ENCODE results near the gene EEA1. TPM values are rescaled to one million over a fixed set of nuclear protein-coding genes. Genes with fewer than 3 reads are reported as not detected.
"Not testable (repeated sequence)": the region's sequence is repeated elsewhere in the genome, so short reads cannot be mapped to it uniquely, and the experiment has no call there.

The EEA1 gene
- total and polyA plus RNA-seq, 10 donors: 2.3 to 31.2 (median 20.8) TPM

- intact Hi-C loops (cut with DNase I; ENCODE audit: low total_unique reads): no loop called here
- Histone ChIP-seq H3K4me1 (no peaks in the 10 kb centered on the region), H3K27ac (no peak overlapping the region), H3K36me3 (peaks cover 0 to 89% (median 34%) of the 10 kb centered on the region in 6 donors), H3K4me3 (no peak overlapping the region), H3K27me3 (replicated peaks in 1 of 7) (no peaks in the 10 kb centered on the region), H3K9me3 (peaks cover 0 to 11% (median 5%) of the 10 kb centered on the region in 8 donors)
- WGBS, 5 donors: 86 to 100% (median 98%) methylated on average over 1 of the region's 1 CpG
- no peak for DNase-seq
- TF ChIP-seq POLR2AphosphoS5 (IDR thresholded peaks at IDR 0.05): no peak
- TF ChIP-seq, protein P1, sequence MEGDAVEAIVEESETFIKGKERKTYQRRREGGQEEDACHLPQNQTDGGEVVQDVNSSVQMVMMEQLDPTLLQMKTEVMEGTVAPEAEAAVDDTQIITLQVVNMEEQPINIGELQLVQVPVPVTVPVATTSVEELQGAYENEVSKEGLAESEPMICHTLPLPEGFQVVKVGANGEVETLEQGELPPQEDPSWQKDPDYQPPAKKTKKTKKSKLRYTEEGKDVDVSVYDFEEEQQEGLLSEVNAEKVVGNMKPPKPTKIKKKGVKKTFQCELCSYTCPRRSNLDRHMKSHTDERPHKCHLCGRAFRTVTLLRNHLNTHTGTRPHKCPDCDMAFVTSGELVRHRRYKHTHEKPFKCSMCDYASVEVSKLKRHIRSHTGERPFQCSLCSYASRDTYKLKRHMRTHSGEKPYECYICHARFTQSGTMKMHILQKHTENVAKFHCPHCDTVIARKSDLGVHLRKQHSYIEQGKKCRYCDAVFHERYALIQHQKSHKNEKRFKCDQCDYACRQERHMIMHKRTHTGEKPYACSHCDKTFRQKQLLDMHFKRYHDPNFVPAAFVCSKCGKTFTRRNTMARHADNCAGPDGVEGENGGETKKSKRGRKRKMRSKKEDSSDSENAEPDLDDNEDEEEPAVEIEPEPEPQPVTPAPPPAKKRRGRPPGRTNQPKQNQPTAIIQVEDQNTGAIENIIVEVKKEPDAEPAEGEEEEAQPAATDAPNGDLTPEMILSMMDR (IDR thresholded peaks at IDR 0.05 in 8 of 11, conservative IDR thresholded peaks at IDR 0.05 in 3 of 11): no peak
- no peak for TF ChIP-seq POLR2A (IDR thresholded peaks at IDR 0.05)
Observed at GRCh38 chr12:92803903-92804302, 125.2 kb downstream of the EEA1 start.

GRCh38 chr12:92802906-92803305, 126.2 kb downstream of the EEA1 start:
- H3K27ac ChIP-seq: no peak overlapping the region
- TF ChIP-seq POLR2A (IDR thresholded peaks at IDR 0.05): no peak
- TF ChIP-seq POLR2AphosphoS5 (IDR thresholded peaks at IDR 0.05): no peak
- intact Hi-C loops (cut with DNase I; ENCODE audit: low total_unique reads): no loop called here
- 91 to 97% (median 92%) methylated on average over 3 of the region's 3 CpGs for WGBS, 5 donors
- H3K27me3 ChIP-seq (replicated peaks in 1 of 7): no peaks in the 10 kb centered on the region
- no peak for DNase-seq
- H3K36me3 ChIP-seq: peaks cover 0 to 89% (median 33%) of the 10 kb centered on the region in 6 donors
- no peaks in the 10 kb centered on the region for H3K4me1 ChIP-seq
- H3K9me3 ChIP-seq: peaks cover 0 to 11% (median 5%) of the 10 kb centered on the region in 8 donors
- no peak overlapping the region for H3K4me3 ChIP-seq

GRCh38 chr12:92796650-92797049, 132.4 kb downstream of the EEA1 start:
- Histone ChIP-seq H3K27me3 (replicated peaks in 1 of 7) (no peaks in the 10 kb centered on the region), H3K36me3 (peaks cover 0 to 79% (median 27%) of the 10 kb centered on the region in 6 donors)

GRCh38 chr12:92794814-92795213, 134.3 kb downstream of the EEA1 start:
- Histone ChIP-seq H3K27ac (no peak overlapping the region), H3K4me1 (no peaks in the 10 kb centered on the region), H3K9me3 (peaks cover 0 to 30% (median 17%) of the 10 kb centered on the region in 8 donors), H3K36me3 (peaks cover 0 to 78% (median 16%) of the 10 kb centered on the region in 6 donors), H3K27me3 (replicated peaks in 1 of 7) (no peaks in the 10 kb centered on the region), H3K4me3 (no peak overlapping the region)
- no peak for DNase-seq
- intact Hi-C loops (cut with DNase I; ENCODE audit: low total_unique reads): no loop called here
- TF ChIP-seq, protein P1 (IDR thresholded peaks at IDR 0.05 in 8 of 11, conservative IDR thresholded peaks at IDR 0.05 in 3 of 11): no peak
- no peak for TF ChIP-seq POLR2AphosphoS5 (IDR thresholded peaks at IDR 0.05)
- no peak for TF ChIP-seq POLR2A (IDR thresholded peaks at IDR 0.05)

More at GRCh38 chr12:92796650-92797049, 132.4 kb downstream of the EEA1 start:
- no peak for TF ChIP-seq POLR2A (IDR thresholded peaks at IDR 0.05)
- TF ChIP-seq, protein P1 (IDR thresholded peaks at IDR 0.05 in 8 of 11, conservative IDR thresholded peaks at IDR 0.05 in 3 of 11): no peak
- no peak for TF ChIP-seq POLR2AphosphoS5 (IDR thresholded peaks at IDR 0.05)
- DNase-seq: no peak
- no peak overlapping the region for H3K27ac ChIP-seq
- no peaks in the 10 kb centered on the region for H3K4me1 ChIP-seq
- H3K4me3 ChIP-seq: no peak overlapping the region
- H3K9me3 ChIP-seq: peaks cover 0 to 15% (median 8%) of the 10 kb centered on the region in 8 donors
- intact Hi-C loops (cut with DNase I; ENCODE audit: low total_unique reads): no loop called here

DNA sequence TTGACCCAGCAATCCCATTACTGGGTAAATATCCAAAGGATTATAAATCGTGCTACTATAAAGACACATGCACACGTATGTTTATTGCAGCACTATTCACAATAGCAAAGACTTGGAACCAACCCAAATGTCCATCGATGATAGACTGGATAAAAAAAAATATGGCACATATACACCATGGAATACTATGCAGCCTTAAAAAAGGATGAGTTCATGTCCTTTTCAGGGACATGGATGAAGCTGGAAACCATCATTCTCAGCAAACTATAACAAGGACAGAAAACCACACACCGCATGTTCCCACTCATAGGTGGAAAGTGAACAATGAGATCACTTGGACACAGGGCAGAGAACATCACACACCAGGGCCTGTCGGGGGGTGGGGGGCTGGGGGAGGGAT, 134.7 kb downstream of the EEA1 start:
- DNase-seq; H3K4me1 ChIP-seq; H3K27ac ChIP-seq; intact Hi-C loops (cut with DNase I; ENCODE audit: low total_unique reads); H3K4me3 ChIP-seq; H3K27me3 ChIP-seq (replicated peaks in 1 of 7): not testable (repeated sequence)
- H3K9me3 ChIP-seq: peaks cover 0 to 30% (median 17%) of the 10 kb centered on the region in 8 donors
- H3K36me3 ChIP-seq: peaks cover 0 to 78% (median 15%) of the 10 kb centered on the region in 6 donors
- WGBS, 5 donors: 91 to 97% (median 96%) methylated on average over 5 of the region's 5 CpGs
